ENCODE measurements around the gene PLEKHG4B.
"Not testable (repeated sequence)": the region's sequence is repeated elsewhere in the genome, so short reads cannot be mapped to it uniquely, and the experiment has no call there.

Gene PLEKHG4B

GRCh38 chr5:191036-191948 is 99.3 kb downstream of the PLEKHG4B start, which contains the start of gene LRRC14B:
Gene LRRC14B (plus strand): TSS chr5:191495. CDS start chr5:191539, 44 bp downstream.
- no peak for DNase-seq

- DNase-seq, result no peak
Observed at GRCh38 chr5:191949-192690, 100.2 kb downstream of the PLEKHG4B start.

DNA sequence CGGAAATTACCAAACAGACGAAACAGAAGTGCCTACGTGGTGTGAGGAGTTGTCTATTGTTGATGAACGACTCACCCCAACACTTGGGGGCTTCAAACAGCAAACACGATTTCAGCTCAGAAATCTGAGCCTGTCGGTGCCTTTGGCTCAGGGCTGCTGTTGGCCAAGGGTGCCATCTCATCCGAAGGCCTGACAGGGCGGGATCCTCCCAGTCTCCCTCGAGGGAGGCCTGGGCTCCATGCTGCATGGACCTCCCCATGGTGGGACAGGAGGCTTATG is 100.7 kb downstream of the PLEKHG4B start:
- no peak for DNase-seq

DNA sequence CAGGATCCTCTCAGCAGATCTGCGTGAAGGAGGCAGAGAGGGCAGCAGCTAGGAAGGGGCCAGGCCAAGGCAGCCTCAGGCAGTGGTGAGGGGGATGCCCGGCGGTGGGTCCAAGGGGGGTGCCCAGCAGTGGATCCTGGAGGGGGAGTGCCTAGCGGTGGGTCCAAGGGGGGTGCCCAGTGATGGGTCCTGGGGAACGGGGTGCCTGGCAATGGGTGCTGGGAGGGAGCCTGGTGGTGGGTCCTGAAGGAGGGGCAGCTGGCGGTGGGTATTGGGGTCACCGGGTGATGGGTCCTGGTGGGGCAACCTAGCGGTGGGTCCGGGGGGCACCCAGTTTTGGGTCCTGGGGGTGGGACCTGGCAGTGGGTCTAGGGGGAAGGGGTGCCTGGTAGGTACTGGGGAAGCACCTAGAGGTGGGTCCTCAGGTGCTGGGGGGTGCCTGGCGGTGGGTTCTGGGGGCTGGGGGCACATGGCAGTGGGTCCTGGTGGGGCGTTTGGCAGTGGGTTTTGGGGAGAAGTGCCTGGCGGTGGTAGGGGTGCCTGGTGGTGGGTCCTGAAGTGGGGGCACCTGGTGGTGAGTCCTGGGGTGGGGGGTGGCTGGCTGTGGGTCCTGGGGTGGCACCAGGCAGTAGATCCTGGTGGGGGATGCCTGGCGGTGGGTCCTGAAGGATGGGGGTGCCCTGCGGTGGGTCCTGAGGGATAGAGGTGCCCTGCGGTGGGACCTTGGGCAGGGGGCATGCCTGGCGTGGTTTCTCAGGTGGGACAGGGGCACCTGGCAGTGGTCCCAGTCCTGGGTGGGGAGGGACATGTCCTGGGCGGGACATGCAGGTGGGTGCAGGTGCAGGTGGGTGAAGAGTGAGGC is 101.2 kb downstream of the PLEKHG4B start:
- DNase-seq, result no peak

DNA sequence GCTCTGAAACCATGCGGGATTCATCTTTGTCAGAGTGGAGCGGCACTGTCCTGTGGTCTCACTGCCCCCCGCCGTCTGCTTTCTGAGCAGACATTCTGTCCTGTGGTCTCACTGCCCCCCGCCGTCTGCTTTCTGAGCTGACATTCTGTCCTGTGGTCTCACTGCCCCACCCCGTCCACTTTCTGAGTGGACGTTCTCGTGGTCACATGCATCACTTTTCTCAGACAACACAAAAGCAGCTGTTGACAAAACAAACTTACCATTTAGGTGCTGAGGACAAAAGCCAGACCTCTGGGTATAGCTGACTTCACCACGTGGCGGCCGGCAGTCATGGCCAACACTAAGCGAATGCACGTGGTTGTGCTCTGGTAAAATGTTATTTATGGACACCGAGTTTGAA is 102.1 kb downstream of the PLEKHG4B start:
- DNase-seq, result no peak

GRCh38 chr5:194603-195209 is 102.7 kb downstream of the PLEKHG4B start:
- no peak for DNase-seq

- DNase-seq, result no peak
Observed at GRCh38 chr5:195401-196160, 103.6 kb downstream of the PLEKHG4B start.

DNA sequence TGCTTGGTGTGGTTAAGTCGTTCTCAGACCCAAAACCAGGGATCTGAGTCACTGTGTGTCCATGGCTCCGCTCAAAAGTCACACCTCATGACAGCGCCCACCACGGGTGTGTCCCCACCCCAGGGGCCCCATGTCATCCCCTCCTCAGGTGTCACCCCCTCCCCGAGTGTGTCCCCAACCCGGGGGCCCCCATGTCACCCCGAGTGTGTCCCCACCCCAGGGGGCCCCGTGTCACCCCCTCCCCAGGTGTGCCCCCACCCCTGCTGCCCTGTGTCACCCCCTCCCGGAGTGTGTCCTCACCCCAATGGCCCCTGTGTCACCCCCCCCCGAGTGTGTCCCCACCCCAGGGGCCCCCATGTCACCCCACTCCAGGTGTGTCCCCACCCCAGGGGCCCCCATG is 104.4 kb downstream of the PLEKHG4B start:
- no peak for DNase-seq

DNA sequence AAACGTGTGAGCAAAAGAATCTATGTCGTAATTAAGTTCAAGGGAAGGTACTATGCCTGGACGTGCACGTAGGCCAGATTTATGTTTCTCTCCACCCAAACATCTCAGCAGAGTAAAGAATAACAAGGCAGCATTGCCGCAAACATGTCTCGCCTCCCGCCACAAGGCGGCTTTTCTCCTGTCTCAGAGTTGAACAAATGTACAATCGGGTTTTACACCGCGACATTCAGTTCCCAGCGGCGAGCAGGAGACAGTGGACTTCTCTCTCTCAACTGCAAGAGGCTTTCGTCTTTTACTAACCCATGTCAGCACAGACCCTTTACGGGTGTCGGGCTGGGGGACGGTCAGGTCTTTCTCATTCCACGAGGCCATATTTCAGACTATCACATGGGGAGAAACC is 105.1 kb downstream of the PLEKHG4B start:
- not testable (repeated sequence) for DNase-seq

DNA sequence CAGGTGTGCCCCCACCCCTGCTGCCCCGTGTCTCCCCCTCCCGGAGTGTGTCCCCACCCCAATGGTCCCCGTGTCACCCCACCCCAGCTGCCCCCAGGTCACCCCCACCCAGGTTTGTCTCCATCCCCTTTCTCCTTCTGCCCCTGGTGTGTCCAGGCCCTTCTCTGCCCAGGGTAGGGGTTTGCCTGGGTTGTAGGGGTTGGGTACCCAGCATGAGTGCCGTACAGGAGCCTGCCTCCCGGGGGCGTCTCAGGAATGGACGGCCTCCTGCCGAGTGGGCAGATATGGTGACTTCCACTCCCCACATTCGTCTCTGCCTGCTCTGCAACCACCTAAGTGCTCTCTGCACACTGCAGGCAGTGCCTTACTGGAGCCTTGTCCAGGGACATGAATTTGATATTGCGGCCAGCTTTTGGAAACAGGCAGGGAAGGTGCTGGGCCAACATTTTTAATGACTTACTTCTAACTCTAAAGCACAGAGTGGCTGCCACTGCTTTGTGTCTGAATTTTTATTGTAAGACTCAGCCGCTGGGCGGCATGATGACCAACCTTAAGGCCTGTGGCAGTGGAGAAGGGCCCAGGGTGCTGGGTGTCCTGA is 106.0 kb downstream of the PLEKHG4B start:
- no peak for DNase-seq

DNA sequence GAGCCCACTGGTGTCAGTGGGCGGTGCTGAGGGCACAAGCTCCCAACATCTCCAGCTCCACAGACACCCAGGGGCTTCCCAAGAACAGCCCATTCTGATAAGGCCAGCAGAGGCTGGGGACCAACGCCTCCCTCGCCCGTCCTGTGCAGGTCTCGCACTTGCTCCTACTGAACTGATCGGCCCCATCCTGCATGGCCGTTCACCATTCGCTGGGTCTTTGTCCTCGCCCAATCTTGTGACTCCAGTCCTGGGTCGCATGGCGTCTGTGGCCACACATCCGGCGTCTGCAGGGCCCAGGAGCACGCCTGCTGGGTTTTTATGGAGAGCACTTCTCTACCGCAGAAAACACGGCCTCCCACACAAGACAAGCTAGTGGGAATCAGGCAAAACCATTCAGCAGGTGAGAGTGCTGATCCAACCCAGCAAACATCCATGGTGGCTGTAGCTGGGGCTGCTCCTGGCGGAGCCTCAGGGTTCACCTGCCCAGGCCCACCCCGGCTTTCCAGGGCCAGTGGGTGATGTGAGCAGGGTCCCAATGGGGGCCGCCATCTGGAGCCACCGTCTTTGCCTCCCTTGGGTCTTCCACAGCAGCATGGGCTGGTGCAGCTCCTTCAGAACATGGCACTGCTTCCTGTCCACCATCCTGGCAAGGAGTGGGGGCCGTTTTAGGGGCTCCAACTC is 106.7 kb downstream of the PLEKHG4B start:
- no peak for DNase-seq

DNA sequence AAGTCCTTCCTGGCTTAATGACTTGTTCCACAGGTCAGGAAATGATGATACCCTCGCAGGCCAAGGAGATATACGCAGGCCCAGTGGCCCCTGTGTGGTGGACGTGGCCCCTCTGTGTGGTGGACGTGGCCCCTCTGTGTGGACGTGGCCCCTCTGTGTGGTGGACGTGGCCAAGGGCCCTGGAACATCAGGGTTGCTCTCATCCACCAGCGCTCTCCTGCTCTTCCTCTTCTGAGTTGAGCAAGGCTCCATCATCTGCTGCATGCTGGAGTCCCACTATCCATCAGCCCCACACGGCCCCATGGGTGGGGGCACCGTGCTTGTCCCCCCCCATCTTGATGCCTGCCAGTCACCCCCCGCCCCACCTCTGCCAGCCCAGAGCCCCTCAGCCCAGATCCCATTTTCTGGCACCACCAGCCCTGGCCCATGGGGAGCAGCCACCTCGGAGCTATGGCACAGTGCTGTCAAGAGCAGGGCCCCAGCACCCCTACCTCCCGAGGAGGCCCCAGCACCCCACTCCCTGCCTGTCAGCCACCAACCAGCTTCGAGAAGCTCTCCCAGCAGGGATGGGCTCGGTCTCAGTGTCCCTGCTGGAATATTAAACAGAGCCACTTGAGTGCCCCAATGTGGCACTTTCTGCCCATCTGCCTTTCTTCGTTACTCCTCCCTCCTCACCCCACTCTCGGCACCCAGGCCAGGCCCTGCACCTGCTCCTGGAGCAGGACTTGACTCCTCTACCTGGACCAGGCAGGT is 107.4 kb downstream of the PLEKHG4B start:
- no peak for DNase-seq

GRCh38 chr5:199950-200645 is 108.1 kb downstream of the PLEKHG4B start:
- no peak for DNase-seq

DNA sequence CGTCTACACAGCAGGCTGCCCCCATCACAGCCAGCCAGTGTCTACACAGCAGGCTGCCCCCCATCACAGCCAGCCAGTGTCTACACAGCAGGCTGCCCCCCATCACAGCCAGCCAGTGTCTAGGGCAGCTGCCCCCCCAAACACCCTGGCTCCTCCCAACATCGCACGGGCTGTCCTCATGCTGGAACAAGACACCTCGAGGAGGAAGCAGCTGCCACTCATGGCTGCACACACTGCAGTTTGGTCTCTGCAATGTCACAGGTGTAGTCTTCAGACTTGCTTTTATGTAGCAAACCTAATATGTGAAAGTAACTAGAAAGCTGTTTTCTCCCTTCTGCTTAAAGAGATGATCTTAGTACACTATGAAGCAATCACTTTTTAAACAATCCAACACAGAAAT is 109.0 kb downstream of the PLEKHG4B start:
- DNase-seq, result no peak

- no peak for DNase-seq
Observed at GRCh38 chr5:201672-202071, 109.7 kb downstream of the PLEKHG4B start.

DNA sequence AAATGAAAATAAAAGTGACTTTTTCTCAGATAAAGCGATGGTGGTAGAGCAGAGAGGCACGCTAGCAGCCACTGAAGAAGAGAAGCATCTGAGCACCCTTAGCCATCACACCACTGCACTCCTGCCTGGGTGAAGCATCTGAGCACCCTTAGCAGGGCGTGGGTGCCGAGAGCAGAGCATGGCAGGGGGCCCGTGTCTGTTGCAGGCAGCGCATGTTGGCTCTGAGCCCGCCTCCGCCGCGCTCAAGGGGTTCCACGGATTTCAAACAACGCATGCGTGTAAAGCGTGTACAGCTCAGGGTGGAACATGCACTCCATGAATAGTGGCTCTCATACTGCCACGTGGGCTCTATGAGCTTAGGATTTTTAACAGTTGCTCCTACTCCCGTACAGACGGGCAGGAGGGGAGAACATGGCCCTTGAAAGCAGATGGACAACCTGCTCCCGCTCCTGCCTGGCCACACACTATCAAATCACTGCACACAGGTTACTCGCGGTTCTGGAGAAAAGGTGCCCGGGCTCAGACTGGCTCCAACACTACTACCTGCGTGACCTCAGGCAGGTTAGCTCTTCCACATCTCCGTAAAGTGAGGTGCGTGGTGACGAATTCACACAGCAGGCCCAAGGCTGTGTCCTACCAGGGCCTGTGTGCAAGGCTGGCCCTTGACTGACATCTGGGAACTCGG is 111.4 kb downstream of the PLEKHG4B start:
- DNase-seq, result no peak

DNA sequence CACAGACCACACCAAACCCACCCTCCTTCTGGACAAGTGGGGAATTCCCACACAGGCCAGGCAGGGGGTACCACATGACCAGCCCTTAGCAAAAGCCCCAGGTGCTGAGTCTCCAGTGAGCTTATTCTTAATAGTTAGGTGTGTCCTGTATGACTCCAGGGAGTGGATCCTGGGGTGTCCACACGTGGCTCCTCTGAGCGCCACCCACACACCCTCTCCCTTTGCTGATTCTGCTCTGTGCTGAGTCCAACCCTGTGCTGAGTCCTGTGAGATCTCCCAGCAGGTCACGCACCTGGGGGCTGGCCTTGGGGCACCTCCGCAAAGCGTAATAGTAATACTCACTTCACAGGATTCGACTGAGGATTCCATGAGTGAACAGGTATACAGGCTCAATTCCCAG is 112.0 kb downstream of the PLEKHG4B start:
- no peak for DNase-seq

GRCh38 chr5:204462-204861 is 112.5 kb downstream of the PLEKHG4B start:
- DNase-seq, result no peak

Measured in CD4-positive, alpha-beta T cell treated with Interleukin-21 for 1 hour (primary cell).